Vagina (tissue), 2 donors: Measurements from ENCODE around the gene PACS2. TPM values are rescaled to one million over a fixed set of nuclear protein-coding genes. Genes with fewer than 3 reads are reported as not detected.

ENCODE experiments used
- DNase-seq, 2 donors: peaks; one replicate each; pipeline ENCODE4 v3.0.0-alpha.2; 2017; ENCODE audit errors: extremely low spot score in 2 of 2
- H3K27ac ChIP-seq: fragments of 200-600 bp; sonication (generic); one replicate; pipeline ENCODE4 v1.5.1; 2019
- H3K27me3 ChIP-seq: fragments of 200-600 bp; sonication (generic); one replicate; pipeline ENCODE4 v1.5.1; 2019
- H3K36me3 ChIP-seq, 2 donors: fragments of 200-600 bp; sonication (generic); one replicate each; pipeline ENCODE4 v1.5.1; 2017 to 2019
- H3K4me1 ChIP-seq: fragments of 200-600 bp; sonication (generic); one replicate; pipeline ENCODE4 v1.5.1; 2019
- H3K4me3 ChIP-seq, 2 donors: fragments of 200-600 bp; sonication (generic); 1 replicate in 1 of 2; 2 replicates in 1 of 2; pipeline ENCODE4 v1.5.1; 2016 to 2019
- H3K9me3 ChIP-seq: fragments of 200-600 bp; sonication (generic); one replicate; pipeline ENCODE4 v1.5.1; 2019
- CTCF ChIP-seq, 3 experiments: fragments of 450-650 bp in 2 of 3; fragments of 200-600 bp in 1 of 3; sonication (generic) in 1 of 3; IDR thresholded peaks; one replicate each; pipeline ENCODE4 v1.5.1; 2017 to 2019; ENCODE audit warnings: antibody characterized with exemption in 3 of 3, mild to moderate bottlenecking in 2 of 3, moderate library complexity in 2 of 3
- POLR2A ChIP-seq, 2 donors: fragments of 450-650 bp; IDR thresholded peaks; one replicate each; pipeline ENCODE4 v1.6.1; 2017; ENCODE audit warnings: antibody characterized with exemption in 2 of 2, mild to moderate bottlenecking in 2 of 2, moderate library complexity in 2 of 2
- POLR2AphosphoS5 ChIP-seq, 2 donors: sonication (generic); formaldehyde crosslinking; IDR thresholded peaks; one replicate each; pipeline ENCODE4 v1.9.0; 2017; ENCODE audit warnings: antibody characterized with exemption in 2 of 2, mild to moderate bottlenecking in 2 of 2, low read depth in 1 of 2; ENCODE audit not compliant: insufficient read depth in 1 of 2
- intact Hi-C: fragments of 100-400 bp; cut with DNase I; formaldehyde crosslinking; loops from one replicate; pipeline ENCODE4 v1.15.1; 2023
- total RNA-seq: library from RNA; depleted of rRNA; stranded (reverse); fragments of >200 nt; gene quantifications from one replicate; pipeline ENCODE4 v1.2.3, GENCODE V29; 2016

PACS2 gene
- total RNA-seq, 1 donor from 2014 or later: 64.8 TPM

GRCh38 chr14:105351410-105351809, 36.9 kb downstream of the PACS2 start:
- H3K4me3 ChIP-seq: no peak overlapping the region
- intact Hi-C loops: loop anchor here (2.0 kb wide), 1 partner anchor 149 kb away; no protein-coding TSS in a partner anchor
- peaks cover 8% of the 10 kb centered on the region for H3K4me1 ChIP-seq
- DNase-seq: no peak
- no peak overlapping the region for H3K27ac ChIP-seq
- H3K27me3 ChIP-seq: no peaks in the 10 kb centered on the region
- no peaks in the 10 kb centered on the region for H3K9me3 ChIP-seq
- no peak for TF ChIP-seq POLR2A (IDR thresholded peaks at IDR 0.05)
- TF ChIP-seq CTCF (IDR thresholded peaks at IDR 0.05): no peak
- no peak for TF ChIP-seq POLR2AphosphoS5 (IDR thresholded peaks at IDR 0.05; ENCODE audit: insufficient read depth in 1 of 2, low read depth in 1 of 2)
- no peaks in the 10 kb centered on the region for H3K36me3 ChIP-seq

- no peak overlapping the region for H3K27ac ChIP-seq
Observed at GRCh38 chr14:105351920-105352851, 37.6 kb downstream of the PACS2 start.

GRCh38 chr14:105353136-105353535, 38.6 kb downstream of the PACS2 start:
- Histone ChIP-seq H3K9me3 (no peaks in the 10 kb centered on the region), H3K4me3 (no peak overlapping the region), H3K27ac (no peak overlapping the region), H3K4me1 (no peaks in the 10 kb centered on the region), H3K36me3 (no peaks in the 10 kb centered on the region), H3K27me3 (no peaks in the 10 kb centered on the region)
- TF ChIP-seq POLR2AphosphoS5 (IDR thresholded peaks at IDR 0.05; ENCODE audit: insufficient read depth in 1 of 2, low read depth in 1 of 2) (no peak), POLR2A (IDR thresholded peaks at IDR 0.05) (no peak), CTCF (IDR thresholded peaks at IDR 0.05) (no peak)
- intact Hi-C loops: no loop called here
- DNase-seq: no peak

More at GRCh38 chr14:105351920-105352851, 37.6 kb downstream of the PACS2 start:
- Histone ChIP-seq H3K4me3 (no peak overlapping the region), H3K4me1 (peaks cover 5% of the 10 kb centered on the region), H3K27me3 (no peaks in the 10 kb centered on the region), H3K36me3 (no peaks in the 10 kb centered on the region), H3K9me3 (no peaks in the 10 kb centered on the region)
- no peak for TF ChIP-seq POLR2AphosphoS5 (IDR thresholded peaks at IDR 0.05; ENCODE audit: insufficient read depth in 1 of 2, low read depth in 1 of 2)
- TF ChIP-seq CTCF (IDR thresholded peaks at IDR 0.05): peak; percentile 47 to 82 (median 70)
- TF ChIP-seq POLR2A (IDR thresholded peaks at IDR 0.05): no peak
- DNase-seq: no peak
- intact Hi-C loops: loop anchor here (2.0 kb wide), 1 partner anchor 149 kb away; no protein-coding TSS in a partner anchor

GRCh38 chr14:105354541-105354940, 40.0 kb downstream of the PACS2 start:
- Histone ChIP-seq H3K9me3 (no peaks in the 10 kb centered on the region), H3K36me3 (no peaks in the 10 kb centered on the region), H3K27ac (no peak overlapping the region), H3K4me1 (no peaks in the 10 kb centered on the region), H3K4me3 (no peak overlapping the region), H3K27me3 (no peaks in the 10 kb centered on the region)
- intact Hi-C loops: no loop called here
- TF ChIP-seq POLR2A (IDR thresholded peaks at IDR 0.05): no peak
- TF ChIP-seq CTCF (IDR thresholded peaks at IDR 0.05): no peak
- no peak for TF ChIP-seq POLR2AphosphoS5 (IDR thresholded peaks at IDR 0.05; ENCODE audit: insufficient read depth in 1 of 2, low read depth in 1 of 2)
- DNase-seq: no peak
